Activated CD4-positive, alpha-beta T cell treated with anti-CD3 and anti-CD28 coated beads for 36 hours (primary cell): ENCODE measurements around the gene ZNF283. TPM values are rescaled to one million over a fixed set of nuclear protein-coding genes. Genes with fewer than 3 reads are reported as not detected.

Experiments used
- ATAC-seq: fragments of 200-7000 bp; cut with Tn5 transposase; one replicate; pipeline ENCODE4 v1.10.0; 2021; ENCODE audit warnings: mild to moderate bottlenecking, moderate library complexity
- CTCF ChIA-PET: fragments of 350-600 bp; sonication (Branson Sonifier 250); formaldehyde crosslinking; loops from one replicate; lab custom pipeline; 2021; ENCODE audit warnings: antibody characterized with exemption; lab: Charles Lee
- POLR2A ChIA-PET: fragments of 350-600 bp; sonication (Branson Sonifier 250); formaldehyde crosslinking; loops from one replicate; lab custom pipeline; 2021; ENCODE audit warnings: antibody characterized with exemption, inconsistent platforms; lab: Charles Lee
- DNase-seq: peaks from one replicate; pipeline ENCODE4 v3.0.0-alpha.2; 2020
- H3K27ac Mint-ChIP-seq: one replicate; pipeline ENCODE4 v1.8.0; 2021; ENCODE audit warnings: mixed read lengths
- H3K27me3 Mint-ChIP-seq: one replicate; pipeline ENCODE4 v1.8.0; 2021; ENCODE audit warnings: mixed read lengths
- H3K36me3 Mint-ChIP-seq: one replicate; pipeline ENCODE4 v1.8.0; 2021; ENCODE audit warnings: low read depth, mixed read lengths
- H3K4me1 Mint-ChIP-seq: one replicate; pipeline ENCODE4 v1.8.0; 2021; ENCODE audit warnings: mixed read lengths
- H3K4me3 Mint-ChIP-seq: one replicate; pipeline ENCODE4 v1.8.0; 2021; ENCODE audit warnings: mild to moderate bottlenecking, moderate library complexity, mixed read lengths
- H3K9me3 Mint-ChIP-seq: one replicate; pipeline ENCODE4 v1.8.0; 2021; ENCODE audit warnings: low read depth, mixed read lengths
- intact Hi-C, 2 experiments: fragments of 100-400 bp; cut with DNase I in 1 of 2; cut with micrococcal nuclease in 1 of 2; formaldehyde crosslinking; loops; one replicate each; pipeline versions ENCODE4 v1.14.2 to v1.15.1; 2022 to 2024; cut with DNase I, micrococcal nuclease
- total RNA-seq, 2 experiments: library from RNA; stranded (reverse); gene quantifications; one replicate each; pipeline ENCODE4 v1.2.3, GENCODE V29; 2021

The ZNF283 gene
- 1 to 10 TPM; 5.4 to 6.8 TPM for total RNA-seq

DNA sequence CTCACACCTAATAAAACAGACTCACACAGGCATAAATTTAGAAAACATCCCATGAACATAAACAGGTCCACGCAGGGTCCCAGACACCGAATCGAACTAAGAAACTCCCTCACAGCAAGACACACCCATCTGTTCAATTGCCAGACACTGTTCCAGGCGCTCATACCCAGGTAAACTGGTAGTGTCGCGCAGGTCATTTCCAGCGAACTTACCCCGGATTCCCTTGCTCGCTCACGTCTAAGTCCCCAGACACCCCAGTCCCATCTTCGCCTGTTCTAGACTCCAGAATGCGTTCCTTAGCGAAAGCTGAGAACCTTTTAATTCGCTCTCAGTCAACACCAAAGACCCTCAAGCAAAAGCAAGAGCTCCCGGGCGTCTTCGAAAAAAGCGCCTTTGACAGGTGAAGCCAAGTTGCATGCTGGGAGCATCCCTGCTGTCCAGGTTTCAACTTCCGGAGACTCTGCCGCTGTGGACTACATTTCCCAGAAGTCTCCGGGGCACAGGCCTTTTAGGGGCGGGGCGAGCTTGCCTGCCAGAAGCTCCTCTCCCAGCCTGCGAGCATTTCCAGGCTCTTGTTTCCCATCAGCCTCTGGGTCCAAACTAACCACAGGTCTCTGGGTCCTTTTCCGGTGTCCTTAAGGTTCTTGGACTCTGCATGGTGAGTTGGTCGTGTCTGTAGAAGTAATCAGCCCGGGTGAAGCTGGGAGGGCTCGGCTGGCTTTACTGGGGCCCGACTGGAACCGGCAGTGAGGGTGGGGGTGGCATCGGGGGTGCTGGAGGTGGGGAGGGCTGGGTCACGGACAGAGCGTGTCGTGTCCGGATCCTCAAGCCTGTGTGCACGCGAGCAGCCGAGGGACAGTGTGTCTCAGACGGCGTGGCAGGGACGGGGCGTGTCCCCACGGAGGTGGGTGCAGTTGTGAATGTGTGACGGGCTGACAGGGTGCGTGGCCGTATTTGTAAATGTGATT lies at the start of gene ZNF283:
ZNF283 (plus strand) TSS at position 535 of the 968 bp plus-strand sequence. CDS start 6,184 bp downstream, outside the sequence.
- H3K4me3 Mint-ChIP-seq, result peak within 1 kb of the TSS; percentile 87
- peaks cover 5% of the 10 kb centered on the region for H3K27me3 Mint-ChIP-seq
- peaks cover 38% of the 10 kb centered on the region for H3K36me3 Mint-ChIP-seq
- CTCF ChIA-PET, result interaction anchor here (0.5 to 1.2 kb wide), 6 partner anchors 8 to 427 kb away, joined by 3 to 4 read pairs (median 4); no protein-coding TSS in a partner anchor
- DNase-seq (peak; percentile 92), ATAC-seq (peak; percentile 99)
- peaks cover 5% of the 10 kb centered on the region for H3K9me3 Mint-ChIP-seq
- intact Hi-C loops, result loop anchor here (1.0 to 10.0 kb wide), 10 partner anchors 72 to 673 kb away; partner anchors contain the start of genes ZNF45 (in 2 of the 2), SMG9 (in 1 of the 2), ZNF180 (in 1 of the 2) and ZNF221 (in 1 of the 2)
- H3K27ac Mint-ChIP-seq, result peak within 1 kb of the TSS; percentile 60
- POLR2A ChIA-PET, result interaction anchor here (0.6 to 0.7 kb wide), 2 partner anchors 33 to 103 kb away, joined by 3 read pairs; no protein-coding TSS in a partner anchor
- H3K4me1 Mint-ChIP-seq, result peaks cover 14% of the 10 kb centered on the region

DNA sequence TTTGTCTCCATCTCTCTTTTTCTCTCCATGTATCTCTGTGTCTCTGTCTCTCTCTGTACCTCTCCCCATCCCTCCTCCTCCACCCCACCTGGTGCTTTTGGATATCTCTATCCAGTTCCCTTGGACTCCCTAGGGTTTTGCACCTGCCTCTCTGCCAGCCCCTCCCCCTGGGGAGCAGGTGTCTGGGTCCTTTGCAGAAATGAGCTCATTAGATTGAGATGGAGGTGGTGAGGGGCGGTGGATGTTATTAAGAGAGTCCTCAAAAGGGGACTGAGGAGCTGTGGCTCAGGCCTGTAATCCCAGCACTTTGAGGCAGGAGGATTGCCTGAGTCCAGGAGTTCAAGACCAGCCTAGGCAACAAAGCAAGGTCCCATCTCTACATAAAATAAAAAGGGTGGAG lies 48.5 kb upstream of the ZNF283 start:
- ChIA-PET POLR2A (interaction anchor here (2.3 kb wide), 1 partner anchor 13 kb away, joined by 7 read pairs; no protein-coding TSS in a partner anchor), CTCF (interaction anchor here (0.6 to 5.0 kb wide), 9 partner anchors 8 to 34 kb away, joined by 3 to 55 read pairs (median 6); partner anchors contain the start of gene SMG9)
- peaks cover 65% of the 10 kb centered on the region for H3K4me1 Mint-ChIP-seq
- H3K4me3 Mint-ChIP-seq, result peak overlapping the region; percentile 78
- DNase-seq (peak; percentile 25), ATAC-seq (no peak)
- H3K36me3 Mint-ChIP-seq, result peaks cover 54% of the 10 kb centered on the region
- H3K27ac Mint-ChIP-seq, result peak overlapping the region; percentile 94
- no peaks in the 10 kb centered on the region for H3K27me3 Mint-ChIP-seq
- intact Hi-C loops, result no loop called here
- no peaks in the 10 kb centered on the region for H3K9me3 Mint-ChIP-seq

DNA sequence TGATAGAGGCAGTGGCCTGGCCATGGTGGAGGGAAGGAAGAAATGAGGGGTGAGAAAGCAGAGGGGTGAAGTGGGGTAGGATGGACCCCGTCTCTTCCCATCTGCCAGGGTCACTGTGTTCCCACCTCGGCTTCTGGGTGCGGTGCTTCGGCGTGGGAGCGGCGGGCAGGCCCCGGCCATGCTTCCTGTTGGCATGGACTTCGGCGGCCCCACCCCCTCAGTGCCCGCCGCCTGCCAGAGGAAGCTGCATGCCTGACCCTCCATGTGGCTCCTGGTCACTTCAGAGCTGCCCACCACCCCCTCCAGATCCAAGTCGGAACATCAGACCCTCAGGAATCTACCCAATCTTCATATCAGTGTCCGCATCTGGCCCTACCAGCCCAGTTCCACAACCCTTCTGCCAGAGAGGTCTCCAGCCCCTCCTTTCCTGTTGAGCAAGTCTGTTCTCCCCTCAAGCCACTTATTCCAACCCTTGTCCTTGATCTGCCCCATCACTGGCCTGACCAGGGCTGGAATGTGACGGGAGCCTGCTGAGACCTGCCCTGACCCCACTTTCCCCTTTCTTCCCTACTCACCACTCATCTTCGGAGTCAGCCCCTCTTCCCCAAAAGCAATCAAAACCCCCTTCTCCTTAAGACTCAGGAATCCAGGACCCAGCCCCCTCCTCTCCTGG lies 47.8 kb upstream of the ZNF283 start:
- peak overlapping the region; percentile 94 for H3K27ac Mint-ChIP-seq
- peaks cover 72% of the 10 kb centered on the region for H3K4me1 Mint-ChIP-seq
- ATAC-seq, result no peak
- H3K36me3 Mint-ChIP-seq, result peaks cover 50% of the 10 kb centered on the region
- POLR2A ChIA-PET, result interaction anchor here (2.3 kb wide), 1 partner anchor 13 kb away, joined by 7 read pairs; no protein-coding TSS in a partner anchor
- H3K27me3 Mint-ChIP-seq, result no peaks in the 10 kb centered on the region
- no peaks in the 10 kb centered on the region for H3K9me3 Mint-ChIP-seq
- CTCF ChIA-PET, result interaction anchor here (0.6 to 5.0 kb wide), 11 partner anchors 8 to 111 kb away, joined by 3 to 55 read pairs (median 5); partner anchors contain the start of gene SMG9
- intact Hi-C loops, result no loop called here
- DNase-seq, result no peak
- H3K4me3 Mint-ChIP-seq, result peak overlapping the region; percentile 78

DNA sequence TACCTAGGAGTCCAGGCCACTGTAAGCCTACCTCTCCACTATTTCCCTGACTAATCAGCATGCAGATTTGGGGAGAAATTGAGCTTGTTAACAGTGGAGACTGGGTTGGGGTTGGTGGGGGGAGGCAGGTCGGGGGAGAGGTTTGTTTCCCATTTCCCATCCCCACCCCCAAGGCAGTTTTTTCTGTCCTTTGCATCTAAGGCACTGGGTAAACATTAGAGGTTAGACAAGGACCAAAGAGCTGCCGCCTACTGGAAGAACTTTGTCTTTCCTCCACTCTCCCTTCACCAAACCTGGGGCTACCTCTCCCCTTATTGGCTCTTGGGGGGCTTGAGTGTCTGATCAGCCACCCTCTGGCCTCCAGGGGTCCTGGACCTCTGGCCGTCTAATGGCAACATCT lies 47.3 kb upstream of the ZNF283 start:
- Mint-ChIP-seq H3K4me1 (peaks cover 77% of the 10 kb centered on the region), H3K4me3 (peak overlapping the region; percentile 78), H3K9me3 (no peaks in the 10 kb centered on the region), H3K27me3 (no peaks in the 10 kb centered on the region), H3K36me3 (peaks cover 48% of the 10 kb centered on the region), H3K27ac (peak overlapping the region; percentile 94)
- ATAC-seq, result no peak
- peak; percentile 39 for DNase-seq
- POLR2A ChIA-PET, result interaction anchor here (2.4 kb wide), 1 partner anchor 25 kb away, joined by 19 read pairs; the partner anchor contains the start of gene SMG9
- intact Hi-C loops, result loop anchor here (2.0 to 10.0 kb wide), 5 partner anchors 75 to 345 kb away; partner anchors contain the start of gene ETHE1 (in 2 of the 2)
- CTCF ChIA-PET, result interaction anchor here (0.6 to 1.7 kb wide), 5 partner anchors 8 to 111 kb away, joined by 3 to 9 read pairs (median 4); partner anchors contain the start of gene SMG9

DNA sequence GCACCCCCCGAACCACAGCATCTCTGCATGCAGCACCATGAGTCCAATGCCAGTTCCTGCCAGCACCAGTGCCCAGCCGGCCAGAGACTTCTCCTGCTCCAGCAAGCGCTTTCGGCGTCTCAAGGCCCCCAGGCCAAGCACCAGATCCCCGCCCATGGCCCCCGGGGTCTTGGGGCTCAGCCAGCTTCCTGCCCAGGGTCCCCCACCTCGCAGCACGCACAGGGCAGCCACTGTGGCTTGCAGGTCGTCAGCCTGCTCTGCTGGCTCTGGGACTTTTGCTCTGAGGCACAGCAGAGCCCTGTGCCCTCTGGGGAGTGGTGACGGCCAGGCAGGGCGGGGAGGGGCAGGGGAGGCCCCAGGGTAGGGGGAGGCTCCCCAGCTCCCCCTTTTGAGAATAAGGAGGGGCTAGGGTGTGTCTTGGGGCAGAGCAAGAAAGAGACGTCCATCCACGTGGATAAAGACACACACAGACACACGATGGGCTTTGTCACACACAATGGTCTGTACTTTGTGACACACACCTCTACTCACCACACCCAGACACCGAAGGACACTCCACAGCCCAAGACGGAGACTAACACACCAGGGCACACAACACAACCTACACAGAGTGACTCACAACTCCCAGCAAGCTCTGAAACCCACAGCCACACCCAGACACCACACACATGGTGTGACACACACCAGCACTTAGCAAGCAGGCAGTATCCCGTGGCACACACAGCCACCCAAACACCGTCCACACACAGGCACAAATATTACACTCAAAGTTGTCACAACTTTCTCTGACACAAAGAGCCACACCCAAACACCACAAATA lies 46.2 kb upstream of the ZNF283 start, which contains the start of gene KCNN4:
KCNN4 (minus strand) TSS at position 268 of the 820 bp plus-strand sequence; CDS start at position 156, 112 bp downstream.
- intact Hi-C loops, result loop anchor here (1.0 to 10.0 kb wide), 10 partner anchors 16 to 346 kb away; partner anchors contain the start of genes ETHE1 (in 2 of the 2), SMG9 (in 2 of the 2), IRGQ (in 1 of the 2) and ZNF576 (in 1 of the 2)
- POLR2A ChIA-PET, result interaction anchor here (0.6 to 2.4 kb wide), 7 partner anchors 14 to 250 kb away, joined by 4 to 19 read pairs (median 5); partner anchors contain the start of gene SMG9

DNA sequence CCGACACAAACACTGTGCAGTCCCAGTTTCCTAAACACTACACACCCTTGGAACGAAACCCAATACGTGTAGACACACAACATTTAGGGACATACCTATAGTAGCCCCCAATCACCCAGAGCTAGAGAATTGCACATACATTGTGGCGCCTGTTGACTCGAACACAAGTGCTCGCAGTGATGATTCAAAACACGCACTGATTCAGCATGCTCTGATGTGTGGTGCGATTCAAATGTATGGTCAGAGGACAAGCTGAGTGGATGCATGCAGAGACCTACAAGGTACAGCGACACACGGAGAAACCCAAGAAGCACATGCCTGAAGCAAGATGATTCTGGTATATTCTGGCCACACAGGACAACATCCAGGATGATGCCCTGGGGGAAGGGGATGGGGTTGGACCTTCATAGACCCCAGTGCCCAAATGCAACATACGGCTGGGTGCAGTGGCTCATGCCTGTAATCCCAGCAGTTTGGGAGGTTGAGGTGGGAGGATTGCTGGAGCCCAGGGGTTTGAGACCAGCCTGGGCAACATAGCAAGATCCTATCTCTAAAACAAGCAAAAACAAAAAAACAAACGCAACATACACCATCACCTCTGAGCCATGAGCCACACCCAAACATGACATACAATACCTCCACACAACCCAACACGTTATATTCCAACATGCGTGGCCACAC lies 45.4 kb upstream of the ZNF283 start:
- ChIA-PET POLR2A (interaction anchor here (0.6 to 2.4 kb wide), 6 partner anchors 15 to 30 kb away, joined by 4 to 19 read pairs (median 6); partner anchors contain the start of gene SMG9), CTCF (interaction anchor here (0.6 to 1.8 kb wide), 3 partner anchors 16 to 30 kb away, joined by 3 to 23 read pairs (median 3); partner anchors contain the start of gene SMG9)
- Mint-ChIP-seq H3K27me3 (no peaks in the 10 kb centered on the region), H3K27ac (peak overlapping the region; percentile 91), H3K9me3 (no peaks in the 10 kb centered on the region), H3K36me3 (peaks cover 29% of the 10 kb centered on the region), H3K4me1 (peaks cover 65% of the 10 kb centered on the region), H3K4me3 (peak overlapping the region; percentile 78)
- ATAC-seq (peak; percentile 20), DNase-seq (peak; percentile 72)
- intact Hi-C loops, result loop anchor here (1.0 to 10.0 kb wide), 10 partner anchors 16 to 347 kb away; partner anchors contain the start of genes ETHE1 (in 2 of the 2), SMG9 (in 2 of the 2), IRGQ (in 1 of the 2) and ZNF576 (in 1 of the 2)

More for the DNA sequence above, 46.2 kb upstream of the ZNF283 start, which contains the start of gene KCNN4:
- peak within 1 kb of the TSS; percentile 78 for H3K4me3 Mint-ChIP-seq
- no peaks in the 10 kb centered on the region for H3K9me3 Mint-ChIP-seq
- no peaks in the 10 kb centered on the region for H3K27me3 Mint-ChIP-seq
- CTCF ChIA-PET, result interaction anchor here (0.6 to 1.8 kb wide), 5 partner anchors 15 to 36 kb away, joined by 3 to 23 read pairs (median 4); partner anchors contain the start of gene SMG9
- H3K36me3 Mint-ChIP-seq, result peaks cover 37% of the 10 kb centered on the region
- peaks cover 74% of the 10 kb centered on the region for H3K4me1 Mint-ChIP-seq
- ATAC-seq (peak; percentile 68), DNase-seq (peak; percentile 91)
- peak within 1 kb of the TSS; percentile 94 for H3K27ac Mint-ChIP-seq

DNA sequence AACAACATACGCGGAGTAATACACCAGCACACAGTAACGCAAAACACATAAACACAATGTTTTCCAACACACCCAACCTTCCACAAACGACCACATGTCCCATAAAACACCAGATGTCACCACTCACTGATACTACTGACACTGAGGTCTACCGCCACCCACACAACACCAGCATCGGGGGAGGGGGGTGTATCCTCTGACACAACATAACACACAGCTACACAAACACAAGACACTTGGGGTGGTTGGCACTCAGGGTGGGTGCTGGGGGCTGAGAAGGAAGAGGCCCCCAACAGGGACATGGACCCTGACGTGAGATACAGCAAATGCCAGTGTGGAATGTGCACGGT lies 44.8 kb upstream of the ZNF283 start:
- CTCF ChIA-PET, result interaction anchor here (1.1 to 1.8 kb wide), 2 partner anchors 16 to 30 kb away, joined by 3 to 23 read pairs; no protein-coding TSS in a partner anchor
- Mint-ChIP-seq H3K36me3 (peaks cover 24% of the 10 kb centered on the region), H3K4me1 (peaks cover 60% of the 10 kb centered on the region), H3K9me3 (no peaks in the 10 kb centered on the region), H3K27ac (peak overlapping the region; percentile 91), H3K4me3 (peak overlapping the region; percentile 78), H3K27me3 (no peaks in the 10 kb centered on the region)
- POLR2A ChIA-PET, result interaction anchor here (1.0 to 2.4 kb wide), 3 partner anchors 17 to 30 kb away, joined by 6 to 19 read pairs (median 11); partner anchors contain the start of gene SMG9
- intact Hi-C loops, result loop anchor here (5.0 to 10.0 kb wide), 3 partner anchors 255 to 347 kb away; partner anchors contain the start of gene ETHE1 (in 2 of the 2)
- peak; percentile 31 for DNase-seq
- no peak for ATAC-seq

DNA sequence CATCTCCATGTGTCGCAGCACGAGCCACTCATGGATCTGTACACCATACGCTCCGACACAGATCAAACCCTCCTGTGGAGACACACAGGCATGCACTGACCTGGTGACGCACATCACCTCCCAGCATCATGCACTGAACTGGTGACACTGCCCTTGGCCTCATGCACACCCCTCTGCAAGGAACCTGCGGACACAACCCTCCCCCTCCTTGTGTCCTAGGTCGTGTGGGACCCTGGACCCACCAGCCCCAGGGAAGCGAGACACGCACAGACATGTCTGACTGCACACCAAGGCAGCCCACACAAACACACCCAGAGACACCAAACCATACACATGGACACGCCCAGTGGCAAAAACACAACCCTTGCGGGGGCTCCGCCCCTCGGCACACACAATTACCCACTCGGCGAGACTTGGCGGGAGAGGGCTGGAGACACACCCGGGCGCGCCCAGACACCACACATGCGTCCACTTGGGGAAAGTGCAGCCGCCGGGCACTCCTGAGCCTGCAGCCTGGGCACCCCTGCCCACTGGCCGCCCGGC lies 44.4 kb upstream of the ZNF283 start:
- peak overlapping the region; percentile 91 for H3K27ac Mint-ChIP-seq
- no peaks in the 10 kb centered on the region for H3K27me3 Mint-ChIP-seq
- intact Hi-C loops, result loop anchor here (5.0 to 10.0 kb wide), 3 partner anchors 255 to 348 kb away; partner anchors contain the start of gene ETHE1 (in 2 of the 2)
- ChIA-PET CTCF (no interaction called here), POLR2A (no interaction called here)
- peaks cover 57% of the 10 kb centered on the region for H3K4me1 Mint-ChIP-seq
- H3K9me3 Mint-ChIP-seq, result no peaks in the 10 kb centered on the region
- H3K4me3 Mint-ChIP-seq, result peak overlapping the region; percentile 78
- ATAC-seq, result no peak
- peak; percentile 45 for DNase-seq
- peaks cover 22% of the 10 kb centered on the region for H3K36me3 Mint-ChIP-seq

DNA sequence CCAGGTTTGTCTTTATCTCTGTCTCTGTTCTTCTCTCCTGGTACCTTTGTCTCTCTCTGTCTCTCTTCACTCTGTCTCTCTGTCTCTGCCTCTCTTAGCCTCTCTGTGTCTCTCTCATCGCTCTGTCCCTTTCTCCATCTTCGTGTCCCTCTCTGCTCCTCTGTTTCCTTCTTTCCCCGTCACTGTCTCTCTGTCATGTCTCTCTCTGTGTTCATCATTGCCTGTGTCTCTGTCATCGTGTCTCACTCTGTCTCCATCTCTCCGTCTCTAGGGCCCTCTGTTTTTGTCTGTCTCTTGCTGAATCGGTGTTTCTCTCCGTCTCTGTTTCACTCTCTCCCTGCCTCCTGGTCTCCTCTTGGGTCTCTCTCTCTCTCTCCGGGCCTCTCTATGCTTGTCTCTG lies 43.5 kb upstream of the ZNF283 start:
- Mint-ChIP-seq H3K36me3 (peaks cover 16% of the 10 kb centered on the region), H3K9me3 (no peaks in the 10 kb centered on the region), H3K27ac (peak overlapping the region; percentile 81), H3K27me3 (no peaks in the 10 kb centered on the region), H3K4me1 (peaks cover 49% of the 10 kb centered on the region), H3K4me3 (peak overlapping the region; percentile 57)
- POLR2A ChIA-PET, result no interaction called here
- DNase-seq (no peak), ATAC-seq (no peak)
- CTCF ChIA-PET, result no interaction called here
- intact Hi-C loops, result loop anchor here (2.0 to 10.0 kb wide), 4 partner anchors 25 to 349 kb away; partner anchors contain the start of gene ETHE1 (in 2 of the 2)
